Psoas muscle (tissue), 8 donors: ENCODE data around the gene MMP23B. TPM values are rescaled to one million over a fixed set of nuclear protein-coding genes. Genes with fewer than 3 reads are reported as not detected.

ENCODE experiments used
- ATAC-seq, 4 donors: fragments of 200-7000 bp; cut with Tn5 transposase; one replicate each; pipeline ENCODE4 v1.9.1; 2020; ENCODE audit warnings: moderate library complexity in 3 of 4, mild to moderate bottlenecking in 2 of 4
- DNase-seq, 2 donors: peaks; one replicate each; pipeline ENCODE4 v3.0.0-alpha.2; 2020
- H3K27ac ChIP-seq: fragments of 200-600 bp; one replicate; pipeline ENCODE4 v1.8.0; 2022
- H3K27me3 ChIP-seq, 3 donors: fragments of 200-600 bp in 1 of 3; one replicate each; pipeline versions ENCODE4 v1.6.1 to v1.8.0; 2013 to 2022; ENCODE audit warnings: low read length in 2 of 3, mild to moderate bottlenecking in 2 of 3, moderate library complexity in 1 of 3; ENCODE audit not compliant: insufficient read depth in 3 of 3
- H3K36me3 ChIP-seq, 2 donors: fragments of 200-600 bp in 1 of 2; one replicate each; pipeline versions ENCODE4 v1.6.1 to v1.8.0; 2013 to 2022; ENCODE audit warnings: low read depth in 1 of 2, mild to moderate bottlenecking in 1 of 2, moderate library complexity in 1 of 2; ENCODE audit not compliant: insufficient read depth in 1 of 2
- H3K4me1 ChIP-seq: fragments of 200-600 bp; one replicate; pipeline ENCODE4 v1.8.0; 2022
- H3K4me3 ChIP-seq: fragments of 200-600 bp; one replicate; pipeline ENCODE4 v1.8.0; 2022; ENCODE audit warnings: mild to moderate bottlenecking
- H3K9me3 ChIP-seq: fragments of 200-600 bp; one replicate; pipeline ENCODE4 v1.8.0; 2022
- CTCF ChIP-seq: fragments of 200-600 bp; IDR thresholded peaks from one replicate; pipeline ENCODE4 v1.8.0; 2022; ENCODE audit warnings: antibody characterized with exemption
- WGBS, 3 donors: extraction: QIAGEN DNeasy Blood & Tissue Kit; methylation state at CpG; one replicate each; pipeline versions ENCODE4 v1.1.6 to v1.1.7; 2013; 5-methylcytosine and 5-hydroxymethylcytosine counted together
- intact Hi-C, 2 donors: fragments of 100-400 bp; cut with DNase I; formaldehyde crosslinking; loops; one replicate each; pipeline versions ENCODE4 v1.11.0 to v1.14.2; 2022
- polyA plus RNA-seq, 3 donors: library from polyadenylated mRNA; stranded (reverse); fragments of 200-250 nt; gene quantifications; one replicate each; pipeline ENCODE4 v1.2.3, GENCODE V29; 2013
- total RNA-seq, 4 donors: library from RNA; stranded (reverse); fragmentation: NEBNext Ultra II Directional in 2 of 4; extraction: Animal tissue kit (Norgen Biotek cat#: 25700) in 2 of 4; gene quantifications; one replicate each; pipeline versions ENCODE4 v1.2.1 to v1.2.4, GENCODE V29; 2021 to 2023
- donor health status: healthy with polysubstance abuse.
- donor health status: DM: no; HTN: no; CAD: no; lungs with moderate emphysema.
- donor health status: Bipolar disorder and iron deficiency.
- donor health status: healthy.
- donor health status: DM: yes; HTN: yes; CAD: no.
- donor health status: DM: no; HTN: no; CAD: no.
- donor health status: DM: no; HTN: no; CAD: no.
- donor health status: DM: yes; HTN: yes; CAD: no.

The MMP23B gene
- total and polyA plus RNA-seq, 7 donors: 0.25 to 1.8 (median 0.32) TPM; not detected in 2

GRCh38 chr1:1625824-1626206 is 6.2 kb upstream of the MMP23B start:
- Histone ChIP-seq H3K9me3 (no peaks in the 10 kb centered on the region), H3K36me3 (peaks cover 4 to 51% of the 10 kb centered on the region in 2 donors), H3K4me3 (no peak overlapping the region), H3K27ac (no peak overlapping the region), H3K27me3 (no peaks in the 10 kb centered on the region), H3K4me1 (peaks cover 35% of the 10 kb centered on the region)
- intact Hi-C loops: no loop called here
- no peak for ATAC-seq
- WGBS, 3 donors: 86 to 97% (median 95%) methylated on average over 8 of the region's 8 CpGs
- peak in 1 of 2 donors; percentile 47 for DNase-seq
- TF ChIP-seq CTCF: no peak

GRCh38 chr1:1626207-1627141 is 5.5 kb upstream of the MMP23B start:
- H3K27me3 ChIP-seq: no peaks in the 10 kb centered on the region
- DNase-seq (peak; percentile 15 to 49), ATAC-seq (no peak)
- H3K27ac ChIP-seq: no peak overlapping the region
- no peaks in the 10 kb centered on the region for H3K9me3 ChIP-seq
- peaks cover 29% of the 10 kb centered on the region for H3K4me1 ChIP-seq
- no peak overlapping the region for H3K4me3 ChIP-seq
- no peak for TF ChIP-seq CTCF
- intact Hi-C loops: no loop called here
- WGBS, 3 donors: 88 to 93% (median 91%) methylated on average over 41 to 48 of the region's 48 CpGs
- peaks cover 4 to 51% of the 10 kb centered on the region in 2 donors for H3K36me3 ChIP-seq

- DNase-seq (peak; percentile 14 to 35), ATAC-seq (no peak)
- intact Hi-C loops: no loop called here
- no peak for TF ChIP-seq CTCF
- no peak overlapping the region for H3K4me3 ChIP-seq
- H3K4me1 ChIP-seq: peaks cover 23% of the 10 kb centered on the region
- H3K27me3 ChIP-seq: peaks cover 0 to 2% (median 0%) of the 10 kb centered on the region in 3 donors
- H3K36me3 ChIP-seq: peaks cover 4 to 51% of the 10 kb centered on the region in 2 donors
- no peak overlapping the region for H3K27ac ChIP-seq
- H3K9me3 ChIP-seq: no peaks in the 10 kb centered on the region
- WGBS, 3 donors: 66 to 85% (median 81%) methylated on average over 18 to 37 of the region's 37 CpGs
Observed at GRCh38 chr1:1627261-1627828, 4.6 kb upstream of the MMP23B start.

- intact Hi-C loops: no loop called here
- Histone ChIP-seq H3K36me3 (peaks cover 4 to 51% of the 10 kb centered on the region in 2 donors), H3K4me3 (no peak overlapping the region), H3K27me3 (peaks cover 0 to 2% (median 0%) of the 10 kb centered on the region in 3 donors), H3K9me3 (no peaks in the 10 kb centered on the region), H3K27ac (no peak overlapping the region), H3K4me1 (peaks cover 16% of the 10 kb centered on the region)
- no peak for TF ChIP-seq CTCF
- WGBS, 3 donors: 88 to 91% (median 90%) methylated on average over 50 to 53 of the region's 53 CpGs
- DNase-seq: peak; percentile 18 to 52
- no peak for ATAC-seq
Observed at GRCh38 chr1:1627829-1628753, 3.9 kb upstream of the MMP23B start.
